Tibial nerve (tissue), 4 donors: Measurements from ENCODE around the gene STK38.

Source experiments
- CTCF ChIP-seq, 5 experiments: fragments of 200-600 bp in 3 of 5; fragments of 450-650 bp in 2 of 5; sonication (generic) in 3 of 5; IDR thresholded peaks; one replicate each; pipeline ENCODE4 v1.5.1; 2016 to 2019; ENCODE audit warnings: antibody characterized with exemption in 5 of 5, mild to moderate bottlenecking in 3 of 5, moderate library complexity in 2 of 5
- EP300 ChIP-seq, 2 donors: sonication (generic); formaldehyde crosslinking; IDR thresholded peaks; one replicate each; pipeline ENCODE4 v1.6.1; 2017; ENCODE audit warnings: antibody characterized with exemption in 2 of 2, mild to moderate bottlenecking in 1 of 2
- POLR2A ChIP-seq, 2 donors: fragments of 450-650 bp; IDR thresholded peaks; one replicate each; pipeline ENCODE4 v1.6.1; 2017; ENCODE audit warnings: antibody characterized with exemption in 2 of 2, mild to moderate bottlenecking in 2 of 2, moderate library complexity in 2 of 2

GRCh38 chr6:36493859-36494258 lies 53.4 kb downstream of the STK38 start:
- TF ChIP-seq POLR2A (IDR thresholded peaks at IDR 0.05) (no peak), CTCF (IDR thresholded peaks at IDR 0.05) (no peak), EP300 (IDR thresholded peaks at IDR 0.05) (peak in 1 of 2 donors; percentile 49)
